Breast epithelium (tissue), 3 donors: ENCODE measurements around the gene TNN.

ENCODE experiments used
- POLR2A ChIP-seq: fragments of 450-650 bp; IDR thresholded peaks from one replicate; pipeline ENCODE4 v1.6.1; 2016; ENCODE audit warnings: antibody characterized with exemption, mild to moderate bottlenecking, moderate library complexity
- POLR2AphosphoS5 ChIP-seq, 3 donors: sonication (generic); formaldehyde crosslinking; IDR thresholded peaks; one replicate each; pipeline ENCODE4 v1.6.1; 2017; ENCODE audit warnings: antibody characterized with exemption in 3 of 3
- TF ChIP-seq, protein P1 (sequence below), 3 donors: fragments of 450-650 bp; IDR thresholded peaks; one replicate each; pipeline ENCODE4 v1.5.1; 2016 to 2017; ENCODE audit warnings: antibody characterized with exemption in 3 of 3, mild to moderate bottlenecking in 3 of 3, moderate library complexity in 3 of 3

DNA sequence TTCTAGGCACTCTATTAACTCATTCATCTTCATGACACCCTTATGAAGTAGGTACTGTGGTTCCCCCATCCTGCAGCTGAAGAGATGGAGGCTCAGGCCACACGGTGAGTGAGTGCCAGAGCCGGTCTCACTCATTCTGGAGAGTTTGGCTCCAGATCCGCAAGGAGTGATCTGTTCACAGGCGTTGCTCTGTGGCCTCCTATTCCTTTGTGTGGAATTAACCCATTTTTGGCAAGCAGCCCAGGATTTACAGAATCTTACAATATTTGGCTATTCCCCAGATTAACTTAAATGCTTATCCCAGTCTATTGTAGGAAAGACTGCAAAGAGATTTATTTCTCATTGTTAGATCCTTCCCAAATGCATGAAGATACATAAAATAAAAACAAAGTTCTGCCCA lies 95.3 kb downstream of the TNN start:
- TF ChIP-seq POLR2AphosphoS5 (IDR thresholded peaks at IDR 0.05) (no peak), POLR2A (no peak)
- TF ChIP-seq, protein P1, sequence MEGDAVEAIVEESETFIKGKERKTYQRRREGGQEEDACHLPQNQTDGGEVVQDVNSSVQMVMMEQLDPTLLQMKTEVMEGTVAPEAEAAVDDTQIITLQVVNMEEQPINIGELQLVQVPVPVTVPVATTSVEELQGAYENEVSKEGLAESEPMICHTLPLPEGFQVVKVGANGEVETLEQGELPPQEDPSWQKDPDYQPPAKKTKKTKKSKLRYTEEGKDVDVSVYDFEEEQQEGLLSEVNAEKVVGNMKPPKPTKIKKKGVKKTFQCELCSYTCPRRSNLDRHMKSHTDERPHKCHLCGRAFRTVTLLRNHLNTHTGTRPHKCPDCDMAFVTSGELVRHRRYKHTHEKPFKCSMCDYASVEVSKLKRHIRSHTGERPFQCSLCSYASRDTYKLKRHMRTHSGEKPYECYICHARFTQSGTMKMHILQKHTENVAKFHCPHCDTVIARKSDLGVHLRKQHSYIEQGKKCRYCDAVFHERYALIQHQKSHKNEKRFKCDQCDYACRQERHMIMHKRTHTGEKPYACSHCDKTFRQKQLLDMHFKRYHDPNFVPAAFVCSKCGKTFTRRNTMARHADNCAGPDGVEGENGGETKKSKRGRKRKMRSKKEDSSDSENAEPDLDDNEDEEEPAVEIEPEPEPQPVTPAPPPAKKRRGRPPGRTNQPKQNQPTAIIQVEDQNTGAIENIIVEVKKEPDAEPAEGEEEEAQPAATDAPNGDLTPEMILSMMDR (IDR thresholded peaks at IDR 0.05): no peak
